Left lung (tissue), 10 donors: ENCODE measurements around the gene PHLPP1. TPM values are rescaled to one million over a fixed set of nuclear protein-coding genes. Genes with fewer than 3 reads are reported as not detected.
A peak's percentile ranks its signal among the peaks of the same experiment; 100 is the strongest.

Experiments used
- ATAC-seq: fragments of 200-7000 bp; cut with Tn5 transposase; one replicate; pipeline ENCODE4 v1.9.1; 2020; ENCODE audit warnings: moderate library complexity
- DNase-seq, 4 donors: peaks; one replicate each; pipeline ENCODE4 v3.0.0-alpha.2; 2013 to 2020
- H3K27ac ChIP-seq, 2 donors: fragments of 200-600 bp; sonication (generic) in 1 of 2; one replicate each; pipeline versions ENCODE4 v1.5.0 to v1.8.0; 2020 to 2021
- H3K27me3 ChIP-seq, 2 donors: fragments of 200-600 bp; sonication (generic) in 1 of 2; one replicate each; pipeline versions ENCODE4 v1.5.0 to v1.8.0; 2020 to 2021
- H3K36me3 ChIP-seq, 2 donors: fragments of 200-600 bp; sonication (generic) in 1 of 2; one replicate each; pipeline versions ENCODE4 v1.5.0 to v1.8.0; 2020 to 2021
- H3K4me1 ChIP-seq, 2 donors: fragments of 200-600 bp; one replicate each; pipeline ENCODE4 v1.8.0; 2021
- H3K4me3 ChIP-seq, 2 donors: fragments of 200-600 bp; sonication (generic) in 1 of 2; one replicate each; pipeline versions ENCODE4 v1.5.0 to v1.8.0; 2020 to 2021; ENCODE audit warnings: mild to moderate bottlenecking in 1 of 2
- H3K9me3 ChIP-seq, 2 donors: fragments of 200-600 bp; sonication (generic) in 1 of 2; one replicate each; pipeline versions ENCODE4 v1.5.0 to v1.8.0; 2020 to 2021
- intact Hi-C, 2 donors: fragments of 100-400 bp; cut with DNase I; formaldehyde crosslinking; loops; one replicate each; pipeline versions ENCODE4 v1.11.2 to v1.14.2; 2022
- polyA plus RNA-seq, 6 donors: library from polyadenylated mRNA; unstranded; fragments of 120-200 nt; gene quantifications; one replicate each; pipeline ENCODE4 v1.2.1, GENCODE V29; 2013; ENCODE audit not compliant: insufficient read length in 6 of 6
- total RNA-seq, 2 donors: library from RNA; stranded (reverse); fragmentation: NEBNext Ultra II Directional; extraction: Animal tissue kit (Norgen Biotek cat#: 25700); gene quantifications; one replicate each; pipeline ENCODE4 v1.2.1, GENCODE V29; 2021
- TF ChIP-seq, protein P1 (sequence below), 2 donors: fragments of 200-600 bp; sonication (generic) in 1 of 2; IDR thresholded peaks; one replicate each; pipeline versions ENCODE4 v1.5.0 to v1.8.0; 2021; ENCODE audit warnings: antibody characterized with exemption in 2 of 2
- donor health status: DM: no; HTN: yes; CAD: no.
- donor health status: DM: no; HTN: no; CAD: no.

The PHLPP1 gene
- total and polyA plus RNA-seq, 8 donors, result 7.0 to 13.1 (median 11.0) TPM

DNA sequence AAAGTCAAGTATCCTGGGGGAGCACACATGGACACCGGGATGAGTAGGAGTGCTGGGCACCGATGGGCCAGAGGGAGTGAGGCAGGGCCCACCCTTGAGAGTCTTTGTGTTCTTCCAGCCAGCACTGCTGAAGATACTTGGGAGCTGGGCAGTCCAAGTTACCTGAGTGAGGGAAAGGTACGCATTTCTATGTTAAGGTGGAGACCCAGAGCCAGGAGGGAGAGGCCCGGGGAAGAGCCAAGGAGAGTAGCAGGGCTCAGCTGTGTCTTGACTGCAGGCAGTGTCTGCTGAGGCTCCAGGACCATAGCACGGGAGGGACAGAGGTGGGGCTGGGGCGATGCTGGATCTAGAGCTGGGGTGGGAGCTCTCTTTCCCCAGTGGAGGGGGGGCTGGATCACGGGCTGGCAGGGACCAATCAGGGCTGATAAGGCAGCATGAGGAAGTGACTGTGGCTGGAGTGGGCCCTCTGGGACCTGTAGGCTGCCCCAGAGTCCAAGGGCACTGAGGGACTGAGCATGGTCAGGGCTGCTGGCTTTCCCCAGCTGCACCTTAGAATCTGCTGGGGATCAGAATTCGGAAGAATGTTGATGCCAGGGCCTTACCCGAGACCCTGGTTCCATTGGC is 289.2 kb downstream of the PHLPP1 start:
- no peaks in the 10 kb centered on the region for H3K36me3 ChIP-seq
- no peak overlapping the region for H3K4me3 ChIP-seq
- no peak overlapping the region for H3K27ac ChIP-seq
- H3K27me3 ChIP-seq, result no peaks in the 10 kb centered on the region
- H3K4me1 ChIP-seq, result no peaks in the 10 kb centered on the region
- ATAC-seq (no peak), DNase-seq (no peak)
- H3K9me3 ChIP-seq, result no peaks in the 10 kb centered on the region
- intact Hi-C loops, result no loop called here
- TF ChIP-seq, protein P1, sequence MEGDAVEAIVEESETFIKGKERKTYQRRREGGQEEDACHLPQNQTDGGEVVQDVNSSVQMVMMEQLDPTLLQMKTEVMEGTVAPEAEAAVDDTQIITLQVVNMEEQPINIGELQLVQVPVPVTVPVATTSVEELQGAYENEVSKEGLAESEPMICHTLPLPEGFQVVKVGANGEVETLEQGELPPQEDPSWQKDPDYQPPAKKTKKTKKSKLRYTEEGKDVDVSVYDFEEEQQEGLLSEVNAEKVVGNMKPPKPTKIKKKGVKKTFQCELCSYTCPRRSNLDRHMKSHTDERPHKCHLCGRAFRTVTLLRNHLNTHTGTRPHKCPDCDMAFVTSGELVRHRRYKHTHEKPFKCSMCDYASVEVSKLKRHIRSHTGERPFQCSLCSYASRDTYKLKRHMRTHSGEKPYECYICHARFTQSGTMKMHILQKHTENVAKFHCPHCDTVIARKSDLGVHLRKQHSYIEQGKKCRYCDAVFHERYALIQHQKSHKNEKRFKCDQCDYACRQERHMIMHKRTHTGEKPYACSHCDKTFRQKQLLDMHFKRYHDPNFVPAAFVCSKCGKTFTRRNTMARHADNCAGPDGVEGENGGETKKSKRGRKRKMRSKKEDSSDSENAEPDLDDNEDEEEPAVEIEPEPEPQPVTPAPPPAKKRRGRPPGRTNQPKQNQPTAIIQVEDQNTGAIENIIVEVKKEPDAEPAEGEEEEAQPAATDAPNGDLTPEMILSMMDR (IDR thresholded peaks at IDR 0.05), result no peak

DNA sequence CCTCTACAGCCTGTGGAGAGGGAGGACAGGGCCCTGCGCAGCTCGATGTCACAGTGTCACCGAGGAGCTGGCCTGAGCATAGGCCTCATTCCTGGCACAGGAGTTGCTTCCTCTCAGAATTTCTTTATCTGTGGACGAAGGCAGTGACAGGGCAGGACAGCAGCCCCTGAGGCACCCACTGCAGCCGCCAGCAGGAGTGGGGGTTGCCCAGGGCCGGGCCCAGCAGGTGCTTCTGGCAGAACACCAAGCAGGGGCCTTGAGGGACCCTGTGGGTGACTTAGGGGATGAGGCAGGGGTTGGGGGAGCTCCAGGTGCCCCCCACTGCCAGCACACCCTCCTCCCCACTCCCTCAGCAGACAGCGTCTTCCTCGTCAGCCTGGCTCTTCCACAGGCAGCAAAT is 290.0 kb downstream of the PHLPP1 start:
- intact Hi-C loops, result no loop called here
- Histone ChIP-seq H3K4me1 (no peaks in the 10 kb centered on the region), H3K27ac (no peak overlapping the region), H3K4me3 (no peak overlapping the region), H3K36me3 (no peaks in the 10 kb centered on the region), H3K27me3 (no peaks in the 10 kb centered on the region), H3K9me3 (no peaks in the 10 kb centered on the region)
- ATAC-seq (no peak), DNase-seq (peak in 1 of 4 donors; percentile 49)
- TF ChIP-seq, protein P1 (IDR thresholded peaks at IDR 0.05), result no peak

DNA sequence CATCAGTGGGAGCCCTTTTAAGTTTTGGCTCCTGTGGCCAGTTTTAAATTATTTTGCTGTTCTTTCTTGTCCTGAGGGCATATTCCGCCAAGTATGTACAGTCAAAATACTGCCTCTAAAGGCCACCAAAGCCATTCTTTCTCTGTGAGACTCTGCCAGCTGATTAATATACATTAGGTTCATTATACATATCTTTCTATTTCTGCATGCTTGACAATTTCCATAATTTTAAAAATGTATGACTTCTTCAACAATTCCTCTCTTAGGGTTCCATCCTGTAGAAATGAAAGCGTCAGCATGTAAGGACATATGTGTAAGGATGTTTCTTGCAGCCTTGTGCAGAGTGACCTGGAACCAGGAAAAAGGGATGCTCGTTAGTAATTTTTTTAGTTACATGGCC is 291.9 kb downstream of the PHLPP1 start:
- ATAC-seq (no peak), DNase-seq (no peak)
- TF ChIP-seq, protein P1 (IDR thresholded peaks at IDR 0.05), result no peak
- Histone ChIP-seq H3K4me3 (no peak overlapping the region), H3K4me1 (no peaks in the 10 kb centered on the region), H3K9me3 (no peaks in the 10 kb centered on the region), H3K27ac (no peak overlapping the region), H3K27me3 (no peaks in the 10 kb centered on the region), H3K36me3 (no peaks in the 10 kb centered on the region)
- intact Hi-C loops, result no loop called here

DNA sequence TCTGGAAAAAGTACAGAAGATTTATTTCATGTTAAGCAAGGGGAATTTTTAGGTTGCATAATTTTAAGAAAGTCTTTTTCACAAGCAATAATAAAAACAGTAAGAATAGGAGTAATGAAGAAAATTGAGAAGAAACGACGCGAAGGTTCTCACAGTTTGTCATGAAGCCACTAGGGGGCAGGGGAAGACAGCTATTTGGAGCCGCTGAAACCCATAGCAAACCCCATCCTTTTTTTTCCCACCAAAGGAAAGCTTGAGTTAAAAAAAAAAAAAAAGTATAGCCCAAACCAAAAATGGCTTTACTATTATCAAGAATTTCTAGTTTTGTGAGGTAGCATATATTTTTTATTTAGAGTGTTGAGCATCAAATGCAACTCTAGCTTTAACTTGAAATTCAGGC is 300.9 kb downstream of the PHLPP1 start:
- TF ChIP-seq, protein P1 (IDR thresholded peaks at IDR 0.05), result peak; percentile 70 to 80
- ATAC-seq, result peak; percentile 82
- H3K27me3 ChIP-seq, result peaks cover 0 to 9% of the 10 kb centered on the region in 2 donors

DNA sequence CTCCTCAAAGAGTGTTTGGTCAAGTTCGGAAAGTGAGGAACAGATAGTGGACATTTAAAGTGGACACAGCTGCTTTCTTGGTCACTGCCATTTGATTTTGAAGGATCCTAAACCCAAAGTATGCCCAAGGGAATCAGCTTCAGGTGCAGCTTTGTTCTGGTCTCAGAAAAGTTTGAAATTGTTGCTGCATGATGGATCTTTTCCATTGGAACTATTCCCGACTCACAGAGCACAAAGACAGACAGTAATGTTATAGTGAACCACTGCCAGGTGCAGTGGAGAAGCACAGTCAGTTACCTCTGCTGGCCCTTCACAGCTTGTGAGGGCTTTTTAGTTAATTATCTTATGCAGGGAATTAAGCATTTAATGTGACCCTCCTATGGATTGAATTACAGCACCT is 301.7 kb downstream of the PHLPP1 start:
- TF ChIP-seq, protein P1 (IDR thresholded peaks at IDR 0.05), result no peak
- ATAC-seq (no peak), DNase-seq (no peak)
- Histone ChIP-seq H3K27ac (no peak overlapping the region), H3K4me3 (no peak overlapping the region), H3K9me3 (peaks cover 0 to 6% of the 10 kb centered on the region in 2 donors), H3K36me3 (no peaks in the 10 kb centered on the region), H3K4me1 (no peaks in the 10 kb centered on the region), H3K27me3 (peaks cover 0 to 9% of the 10 kb centered on the region in 2 donors)
- intact Hi-C loops, result loop anchor here in 1 of 2 donors (5.0 to 10.0 kb wide), 2 partner anchors 305 to 428 kb away; no protein-coding TSS in a partner anchor

More for the DNA sequence above, 300.9 kb downstream of the PHLPP1 start:
- Histone ChIP-seq H3K4me3 (no peak overlapping the region), H3K9me3 (peaks cover 0 to 6% of the 10 kb centered on the region in 2 donors), H3K36me3 (no peaks in the 10 kb centered on the region), H3K4me1 (no peaks in the 10 kb centered on the region), H3K27ac (no peak overlapping the region)
- intact Hi-C loops, result loop anchor here in 1 of 2 donors (5.0 to 10.0 kb wide), 2 partner anchors 306 to 429 kb away; no protein-coding TSS in a partner anchor
- DNase-seq, result peak in 2 of 4 donors; percentile 45 to 74
